ENCODE measurements around the gene CENATAC.
"Not testable (repeated sequence)": the region's sequence is repeated elsewhere in the genome, so short reads cannot be mapped to it uniquely, and the experiment has no call there.

The CENATAC gene

DNA sequence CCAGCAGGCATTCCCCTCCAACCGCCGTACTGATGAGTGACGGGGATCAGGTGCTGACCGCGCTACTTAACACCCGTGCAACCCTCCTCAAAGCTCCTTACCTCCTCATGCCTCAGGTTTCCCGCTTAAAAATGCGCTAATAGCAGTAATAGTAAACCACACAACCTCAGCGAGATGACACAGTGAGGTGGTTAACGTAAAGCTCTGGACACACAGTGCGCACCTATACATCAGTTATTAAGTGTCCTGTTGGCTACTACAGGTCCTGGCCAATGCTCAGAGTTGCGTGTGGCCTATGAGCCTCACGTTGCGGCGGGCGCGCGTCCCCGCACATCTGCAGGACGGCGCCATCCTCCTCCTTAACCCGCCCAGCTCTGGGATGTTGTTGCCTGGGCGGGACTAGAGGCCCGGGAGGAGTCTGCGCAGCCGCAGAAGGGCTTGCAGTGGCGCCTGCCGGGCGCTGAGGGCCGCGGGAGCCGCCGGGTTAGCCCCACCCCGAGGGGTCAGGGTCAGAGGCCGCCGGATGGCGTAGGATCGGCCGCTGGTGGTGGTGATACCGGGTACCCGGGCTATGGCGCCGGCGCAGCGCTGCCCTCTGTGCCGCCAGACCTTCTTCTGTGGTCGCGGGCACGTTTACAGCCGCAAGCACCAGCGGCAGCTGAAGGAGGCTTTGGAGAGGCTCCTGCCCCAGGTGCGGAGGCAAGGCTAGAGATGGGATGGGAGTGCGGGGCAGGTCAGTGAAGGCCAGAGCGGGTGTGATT lies at the start of gene CENATAC:
CENATAC (plus strand) TSS at position 512 of the 761 bp plus-strand sequence; CDS start at position 572, 60 bp downstream.
- FAIRE-seq = no peak

DNA sequence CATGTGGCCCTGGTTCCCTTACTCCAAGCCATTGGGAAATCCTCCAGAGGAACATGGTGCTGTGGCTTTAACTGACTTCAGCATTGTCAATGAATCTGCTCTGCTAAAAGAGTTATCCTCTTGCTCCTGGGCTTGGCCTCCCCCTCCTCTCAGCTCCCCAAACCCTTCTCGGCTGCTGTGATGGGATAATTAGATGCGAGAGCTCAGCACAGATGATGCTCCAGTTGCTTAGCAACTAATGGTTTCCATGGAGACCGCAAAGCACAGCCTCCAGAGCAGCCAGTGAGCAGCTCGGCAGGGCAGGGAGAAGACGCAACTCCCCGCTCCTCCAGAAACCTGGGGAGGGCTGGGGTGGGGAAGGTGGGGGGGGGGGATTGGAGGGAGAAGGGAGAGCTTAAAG lies 44.7 kb upstream of the CENATAC start:
- FAIRE-seq = no peak

GRCh38 chr11:118953976-118954375 lies 44.0 kb upstream of the CENATAC start:
- not testable (repeated sequence) for FAIRE-seq

- FAIRE-seq = no peak
Observed at GRCh38 chr11:118956094-118956846, 41.7 kb upstream of the CENATAC start, which contains the start of gene UPK2. Gene UPK2, plus strand, starts transcription at chr11:118956298. Its CDS starts 53 bp downstream, at chr11:118956351.

DNA sequence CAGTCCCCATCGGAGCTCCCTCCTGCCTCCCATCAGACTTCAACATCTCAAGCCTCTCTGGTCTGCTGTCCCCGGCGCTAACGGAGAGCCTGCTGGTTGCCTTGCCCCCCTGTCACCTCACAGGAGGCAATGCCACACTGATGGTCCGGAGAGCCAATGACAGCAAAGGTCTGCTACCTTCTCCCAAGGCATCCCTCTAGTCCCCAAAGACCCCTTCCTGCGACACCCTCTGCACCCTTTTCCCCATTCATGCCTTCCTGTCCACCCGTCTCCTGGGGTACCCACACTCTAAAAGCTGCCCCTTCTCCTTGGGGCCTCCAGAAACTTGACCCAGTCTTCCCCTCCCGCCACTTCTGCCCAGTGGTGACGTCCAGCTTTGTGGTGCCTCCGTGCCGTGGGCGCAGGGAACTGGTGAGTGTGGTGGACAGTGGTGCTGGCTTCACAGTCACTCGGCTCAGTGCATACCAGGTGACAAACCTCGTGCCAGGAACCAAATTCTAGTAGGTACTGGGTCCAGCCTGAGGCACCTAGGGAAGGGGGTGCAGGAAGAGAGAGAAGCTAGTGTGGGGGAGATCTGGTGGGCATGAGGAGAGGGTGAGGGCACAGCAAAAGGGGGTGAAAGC lies 41.0 kb upstream of the CENATAC start:
- FAIRE-seq = no peak

- no peak for FAIRE-seq
Observed at GRCh38 chr11:118957549-118957948, 40.4 kb upstream of the CENATAC start.

DNA sequence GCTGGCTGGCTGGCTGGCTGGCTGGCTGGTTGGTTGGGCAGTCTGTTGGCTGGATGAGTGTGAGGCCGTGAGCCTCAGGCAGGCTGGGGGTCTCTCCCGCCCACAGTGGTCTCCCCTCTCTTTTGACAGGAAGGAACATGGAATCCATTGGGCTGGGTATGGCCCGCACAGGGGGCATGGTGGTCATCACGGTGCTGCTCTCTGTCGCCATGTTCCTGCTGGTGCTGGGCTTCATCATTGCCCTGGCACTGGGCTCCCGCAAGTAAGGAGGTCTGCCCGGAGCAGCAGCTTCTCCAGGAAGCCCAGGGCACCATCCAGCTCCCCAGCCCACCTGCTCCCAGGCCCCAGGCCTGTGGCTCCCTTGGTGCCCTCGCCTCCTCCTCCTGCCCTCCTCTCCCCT lies 40.0 kb upstream of the CENATAC start:
- no peak for FAIRE-seq

- FAIRE-seq = no peak
Observed at GRCh38 chr11:118958577-118958976, 39.4 kb upstream of the CENATAC start.

- FAIRE-seq = no peak
Observed at GRCh38 chr11:118961189-118961588, 36.7 kb upstream of the CENATAC start.

GRCh38 chr11:118961591-118961990 lies 36.3 kb upstream of the CENATAC start:
- no peak for FAIRE-seq

GRCh38 chr11:118969508-118969907 lies 28.4 kb upstream of the CENATAC start:
- FAIRE-seq = not testable (repeated sequence)

DNA sequence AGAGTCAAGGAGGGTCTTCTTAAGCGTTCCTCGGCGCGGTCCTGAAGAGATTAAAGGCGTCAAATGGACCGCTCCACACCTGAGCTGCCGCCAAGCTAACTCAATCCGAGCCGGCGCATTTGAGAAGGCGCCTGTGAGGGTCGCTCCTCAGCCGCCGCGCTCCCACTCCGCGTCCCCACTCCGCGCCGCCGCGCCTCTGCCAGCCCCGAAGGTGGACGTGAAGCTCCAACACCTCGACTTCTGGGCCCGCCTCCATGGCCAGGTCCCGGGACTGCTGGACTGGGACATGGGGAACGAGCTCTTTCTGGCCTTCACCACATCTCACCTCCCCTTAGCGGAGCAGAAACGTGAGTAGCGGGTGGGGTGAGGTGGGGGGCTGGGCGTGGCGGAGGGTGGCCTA lies 26.3 kb upstream of the CENATAC start, which contains the start of gene FOXR1:
FOXR1 (plus strand) TSS at position 116 of the 400 bp plus-strand sequence; CDS start at position 287, 171 bp downstream.
- no peak for FAIRE-seq

GRCh38 chr11:118973985-118974384 lies 24.0 kb upstream of the CENATAC start:
- no peak for FAIRE-seq

GRCh38 chr11:118975771-118976709 lies 21.9 kb upstream of the CENATAC start:
- FAIRE-seq = no peak

- FAIRE-seq = no peak
Observed at GRCh38 chr11:118979434-118979833, 18.5 kb upstream of the CENATAC start.

DNA sequence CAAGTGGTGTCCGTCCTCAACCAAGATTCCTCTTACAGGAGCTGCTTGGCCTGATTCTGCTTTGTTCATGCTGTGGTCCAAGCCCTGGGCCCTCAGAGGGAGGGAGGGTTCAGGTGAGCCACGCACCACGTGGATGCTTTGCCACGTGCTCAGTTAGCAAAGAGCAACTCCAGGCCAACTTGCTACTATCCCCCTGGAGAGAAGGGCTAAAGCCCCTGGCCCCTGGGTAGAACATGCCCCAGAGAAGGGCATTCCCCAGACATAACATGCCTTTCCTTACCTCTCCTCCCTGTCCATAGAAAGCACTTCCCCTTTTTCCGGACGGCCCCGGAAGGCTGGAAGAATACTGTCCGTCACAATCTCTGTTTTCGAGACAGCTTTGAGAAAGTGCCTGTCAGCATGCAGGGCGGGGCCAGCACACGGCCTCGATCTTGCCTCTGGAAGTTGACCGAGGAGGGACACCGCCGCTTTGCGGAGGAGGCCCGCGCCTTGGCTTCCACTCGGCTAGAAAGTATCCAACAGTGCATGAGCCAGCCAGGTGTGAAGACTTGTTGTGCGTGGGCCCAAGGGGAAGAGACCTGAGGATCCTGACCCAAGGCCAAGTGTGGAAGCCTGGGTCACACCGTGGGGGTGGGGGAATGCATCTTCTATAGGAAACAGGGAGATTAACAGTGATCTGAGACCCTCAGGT lies 17.6 kb upstream of the CENATAC start:
- no peak for FAIRE-seq

DNA sequence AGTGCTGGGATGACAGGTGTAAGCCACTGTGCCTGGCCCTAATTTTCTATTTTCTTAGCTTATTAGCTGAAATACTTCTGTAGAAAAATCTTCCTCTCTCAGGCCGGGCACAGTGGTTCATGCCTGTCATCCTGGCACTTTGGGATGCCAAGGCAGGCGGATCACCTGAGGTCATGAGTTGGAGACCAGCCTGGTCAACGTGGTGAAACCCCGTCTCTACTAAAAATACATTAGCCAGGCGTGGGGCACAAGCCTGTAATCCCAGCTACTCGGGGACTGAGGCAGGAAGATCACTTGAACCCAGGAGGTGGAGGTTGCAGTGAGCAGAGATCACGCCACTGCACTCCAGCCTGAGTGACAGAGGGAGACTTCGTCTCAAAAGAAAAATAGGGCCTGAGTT lies 13.6 kb upstream of the CENATAC start:
- not testable (repeated sequence) for FAIRE-seq

DNA sequence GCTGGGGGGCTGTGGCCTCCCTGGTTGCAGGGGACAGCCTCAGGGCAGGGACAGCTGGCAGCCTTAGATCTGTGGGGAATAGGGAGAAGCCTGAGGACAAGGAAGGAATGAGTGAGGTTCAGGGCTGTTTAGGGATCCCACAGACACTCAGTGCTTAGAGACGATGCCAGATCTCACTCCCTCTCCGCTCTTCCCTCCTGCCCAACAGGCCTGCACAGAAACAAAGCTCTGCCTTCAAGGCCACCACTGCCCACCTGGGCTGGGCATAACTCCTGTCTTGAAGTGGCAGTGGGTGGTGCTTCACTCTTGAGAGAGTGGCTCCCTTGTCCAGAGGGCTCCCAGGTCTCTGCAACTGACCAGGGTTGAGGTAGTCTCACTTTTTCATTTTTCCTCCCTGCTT lies 13.1 kb upstream of the CENATAC start:
- FAIRE-seq = no peak

DNA sequence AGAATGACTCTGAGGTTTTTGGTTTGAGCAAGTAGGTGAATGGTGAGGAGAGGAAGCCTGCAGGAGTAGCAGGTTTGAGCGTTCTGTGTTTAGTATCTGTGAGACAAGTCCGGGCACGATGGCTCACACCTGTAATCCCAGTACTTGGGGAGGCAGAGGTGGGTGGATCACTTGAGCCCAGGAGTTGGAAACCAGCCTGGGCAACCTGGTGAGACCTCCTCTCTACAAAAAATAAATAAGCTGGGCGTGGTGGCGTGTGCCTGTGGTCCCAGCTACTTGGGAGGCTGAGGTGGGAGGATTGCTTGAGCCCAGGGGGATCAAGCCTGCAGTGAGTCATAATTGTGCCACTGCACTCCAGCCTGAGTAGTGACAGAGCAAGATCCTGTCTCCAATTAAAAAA lies 9.7 kb upstream of the CENATAC start:
- FAIRE-seq = no peak

GRCh38 chr11:118991486-118992038 lies 6.4 kb upstream of the CENATAC start:
- FAIRE-seq = not testable (repeated sequence)

All from colon (tissue), 2 donors.